ENCODE results near the gene DST. TPM values are rescaled to one million over a fixed set of nuclear protein-coding genes. Genes with fewer than 3 reads are reported as not detected.

DST gene
- total RNA-seq, 1 experiment from 2014 or later: 132 TPM

- POLR2A ChIA-PET: no interaction called here
- Mint-ChIP-seq H3K27ac (no peak overlapping the region), H3K36me3 (peaks cover 39% of the 10 kb centered on the region)
Measured at GRCh38 chr6:56488281-56488680, 154.4 kb downstream of the DST start.

DNA sequence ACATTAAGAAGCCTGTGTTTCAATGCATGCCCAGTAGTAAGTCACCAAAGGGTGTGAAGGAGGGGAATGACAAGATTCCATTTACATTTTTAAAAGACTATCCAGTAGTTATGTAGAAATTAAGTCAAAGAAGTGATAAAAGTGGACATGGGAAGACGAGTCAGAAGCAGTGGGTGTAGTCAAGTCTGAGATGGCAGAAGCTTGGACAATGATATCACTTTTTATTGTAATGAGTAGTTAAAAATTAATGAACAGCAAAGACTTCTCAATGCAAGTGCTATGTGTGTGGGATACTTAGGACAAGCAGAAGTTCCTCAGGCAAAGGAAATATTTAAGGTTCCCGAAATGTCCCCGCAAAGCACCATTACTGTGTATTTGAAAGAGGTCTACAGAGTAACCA lies 156.0 kb downstream of the DST start:
- ChIA-PET CTCF (no interaction called here), POLR2A (no interaction called here)
- DNase-seq (ENCODE audit: low spot score) (no peak), ATAC-seq (no peak)
- Mint-ChIP-seq H3K4me3 (no peak overlapping the region), H3K27ac (0 out of 2 replicates have a peak overlapping the region, but pooled peaks have one; percentile 3), H3K27me3 (ENCODE audit: low read depth) (no peaks in the 10 kb centered on the region), H3K36me3 (peaks cover 37% of the 10 kb centered on the region), H3K9me3 (no peaks in the 10 kb centered on the region), H3K4me1 (no peaks in the 10 kb centered on the region)
- TF ChIP-seq PRDM15 (CRISPR knock-in tag; IDR thresholded peaks at IDR 0.05) (no peak), NR2C2 (CRISPR knock-in tag; IDR thresholded peaks at IDR 0.05) (no peak), JUN (CRISPR knock-in tag; IDR thresholded peaks at IDR 0.05) (no peak), FOXK1 (CRISPR knock-in tag; IDR thresholded peaks at IDR 0.05) (no peak), FOXP1 (CRISPR knock-in tag; IDR thresholded peaks at IDR 0.05; ENCODE audit: borderline replicate concordance) (no peak), ATF3 (CRISPR knock-in tag; conservative IDR thresholded peaks at IDR 0.05) (no peak)
- TF ChIP-seq, protein P1, sequence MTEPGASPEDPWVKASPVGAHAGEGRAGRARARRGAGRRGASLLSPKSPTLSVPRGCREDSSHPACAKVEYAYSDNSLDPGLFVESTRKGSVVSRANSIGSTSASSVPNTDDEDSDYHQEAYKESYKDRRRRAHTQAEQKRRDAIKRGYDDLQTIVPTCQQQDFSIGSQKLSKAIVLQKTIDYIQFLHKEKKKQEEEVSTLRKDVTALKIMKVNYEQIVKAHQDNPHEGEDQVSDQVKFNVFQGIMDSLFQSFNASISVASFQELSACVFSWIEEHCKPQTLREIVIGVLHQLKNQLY (CRISPR knock-in tag; IDR thresholded peaks at IDR 0.05): no peak

More at GRCh38 chr6:56488281-56488680, 154.4 kb downstream of the DST start:
- CTCF ChIA-PET: interaction anchor here (1.2 kb wide), 1 partner anchor 105 kb away, joined by 5 read pairs; no protein-coding TSS in a partner anchor
- DNase-seq (ENCODE audit: low spot score): no peak
- TF ChIP-seq, protein P2, sequence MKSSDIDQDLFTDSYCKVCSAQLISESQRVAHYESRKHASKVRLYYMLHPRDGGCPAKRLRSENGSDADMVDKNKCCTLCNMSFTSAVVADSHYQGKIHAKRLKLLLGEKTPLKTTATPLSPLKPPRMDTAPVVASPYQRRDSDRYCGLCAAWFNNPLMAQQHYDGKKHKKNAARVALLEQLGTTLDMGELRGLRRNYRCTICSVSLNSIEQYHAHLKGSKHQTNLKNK (CRISPR knock-in tag; IDR thresholded peaks at IDR 0.05): no peak
- Mint-ChIP-seq H3K4me1 (no peaks in the 10 kb centered on the region), H3K4me3 (no peak overlapping the region), H3K9me3 (no peaks in the 10 kb centered on the region), H3K27me3 (ENCODE audit: low read depth) (no peaks in the 10 kb centered on the region)
- ATAC-seq: no peak

DNA sequence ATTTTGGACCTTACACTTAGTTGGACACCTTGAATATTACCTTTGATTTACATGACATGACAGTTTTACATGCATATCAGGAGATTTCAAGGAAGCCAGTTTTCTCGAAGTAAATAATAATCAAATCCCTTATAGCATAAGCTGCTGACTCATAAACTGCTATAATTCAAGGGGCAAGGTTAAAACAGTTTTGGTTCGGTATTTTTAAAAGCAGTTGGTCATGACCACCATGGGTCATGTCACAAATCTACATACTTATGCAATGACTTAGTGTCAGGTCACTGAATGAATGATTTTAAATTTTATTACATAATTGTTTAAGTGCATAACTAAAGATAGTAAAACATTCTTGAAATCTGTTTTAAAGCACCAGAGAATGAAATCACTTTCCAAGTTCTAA lies 158.0 kb downstream of the DST start:
- DNase-seq (ENCODE audit: low spot score) (no peak), ATAC-seq (no peak)
- peaks cover 6% of the 10 kb centered on the region; the same call in 1 of the 2 replicates for H3K9me3 Mint-ChIP-seq
- H3K4me3 Mint-ChIP-seq: no peak overlapping the region
- peaks cover 49% of the 10 kb centered on the region for H3K36me3 Mint-ChIP-seq
- POLR2A ChIA-PET: no interaction called here
- H3K4me1 Mint-ChIP-seq: no peaks in the 10 kb centered on the region
- no peaks in the 10 kb centered on the region for H3K27me3 Mint-ChIP-seq (ENCODE audit: low read depth)
- no peak overlapping the region for H3K27ac Mint-ChIP-seq
- CTCF ChIA-PET: no interaction called here
- TF ChIP-seq NR1H2 (CRISPR knock-in tag; IDR thresholded peaks at IDR 0.05): no peak
- TF ChIP-seq RELA (CRISPR knock-in tag; IDR thresholded peaks at IDR 0.05; ENCODE audit: borderline replicate concordance): no peak
- TF ChIP-seq NFATC4 (CRISPR knock-in tag; IDR thresholded peaks at IDR 0.05): no peak
- TF ChIP-seq NR3C1 (CRISPR knock-in tag; conservative IDR thresholded peaks at IDR 0.05; ENCODE audit: low read depth): no peak
- TF ChIP-seq, protein P3, sequence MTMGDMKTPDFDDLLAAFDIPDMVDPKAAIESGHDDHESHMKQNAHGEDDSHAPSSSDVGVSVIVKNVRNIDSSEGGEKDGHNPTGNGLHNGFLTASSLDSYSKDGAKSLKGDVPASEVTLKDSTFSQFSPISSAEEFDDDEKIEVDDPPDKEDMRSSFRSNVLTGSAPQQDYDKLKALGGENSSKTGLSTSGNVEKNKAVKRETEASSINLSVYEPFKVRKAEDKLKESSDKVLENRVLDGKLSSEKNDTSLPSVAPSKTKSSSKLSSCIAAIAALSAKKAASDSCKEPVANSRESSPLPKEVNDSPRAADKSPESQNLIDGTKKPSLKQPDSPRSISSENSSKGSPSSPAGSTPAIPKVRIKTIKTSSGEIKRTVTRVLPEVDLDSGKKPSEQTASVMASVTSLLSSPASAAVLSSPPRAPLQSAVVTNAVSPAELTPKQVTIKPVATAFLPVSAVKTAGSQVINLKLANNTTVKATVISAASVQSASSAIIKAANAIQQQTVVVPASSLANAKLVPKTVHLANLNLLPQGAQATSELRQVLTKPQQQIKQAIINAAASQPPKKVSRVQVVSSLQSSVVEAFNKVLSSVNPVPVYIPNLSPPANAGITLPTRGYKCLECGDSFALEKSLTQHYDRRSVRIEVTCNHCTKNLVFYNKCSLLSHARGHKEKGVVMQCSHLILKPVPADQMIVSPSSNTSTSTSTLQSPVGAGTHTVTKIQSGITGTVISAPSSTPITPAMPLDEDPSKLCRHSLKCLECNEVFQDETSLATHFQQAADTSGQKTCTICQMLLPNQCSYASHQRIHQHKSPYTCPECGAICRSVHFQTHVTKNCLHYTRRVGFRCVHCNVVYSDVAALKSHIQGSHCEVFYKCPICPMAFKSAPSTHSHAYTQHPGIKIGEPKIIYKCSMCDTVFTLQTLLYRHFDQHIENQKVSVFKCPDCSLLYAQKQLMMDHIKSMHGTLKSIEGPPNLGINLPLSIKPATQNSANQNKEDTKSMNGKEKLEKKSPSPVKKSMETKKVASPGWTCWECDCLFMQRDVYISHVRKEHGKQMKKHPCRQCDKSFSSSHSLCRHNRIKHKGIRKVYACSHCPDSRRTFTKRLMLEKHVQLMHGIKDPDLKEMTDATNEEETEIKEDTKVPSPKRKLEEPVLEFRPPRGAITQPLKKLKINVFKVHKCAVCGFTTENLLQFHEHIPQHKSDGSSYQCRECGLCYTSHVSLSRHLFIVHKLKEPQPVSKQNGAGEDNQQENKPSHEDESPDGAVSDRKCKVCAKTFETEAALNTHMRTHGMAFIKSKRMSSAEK (CRISPR knock-in tag; IDR thresholded peaks at IDR 0.05; ENCODE audit: borderline replicate concordance): no peak
- no peak for TF ChIP-seq MXD4 (CRISPR knock-in tag; IDR thresholded peaks at IDR 0.05; ENCODE audit: borderline replicate concordance)
- TF ChIP-seq, protein P4, sequence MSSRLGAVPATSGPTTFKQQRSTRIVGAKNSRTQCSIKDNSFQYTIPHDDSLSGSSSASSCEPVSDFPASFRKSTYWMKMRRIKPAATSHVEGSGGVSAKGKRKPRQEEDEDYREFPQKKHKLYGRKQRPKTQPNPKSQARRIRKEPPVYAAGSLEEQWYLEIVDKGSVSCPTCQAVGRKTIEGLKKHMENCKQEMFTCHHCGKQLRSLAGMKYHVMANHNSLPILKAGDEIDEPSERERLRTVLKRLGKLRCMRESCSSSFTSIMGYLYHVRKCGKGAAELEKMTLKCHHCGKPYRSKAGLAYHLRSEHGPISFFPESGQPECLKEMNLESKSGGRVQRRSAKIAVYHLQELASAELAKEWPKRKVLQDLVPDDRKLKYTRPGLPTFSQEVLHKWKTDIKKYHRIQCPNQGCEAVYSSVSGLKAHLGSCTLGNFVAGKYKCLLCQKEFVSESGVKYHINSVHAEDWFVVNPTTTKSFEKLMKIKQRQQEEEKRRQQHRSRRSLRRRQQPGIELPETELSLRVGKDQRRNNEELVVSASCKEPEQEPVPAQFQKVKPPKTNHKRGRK (CRISPR knock-in tag; IDR thresholded peaks at IDR 0.05; ENCODE audit: borderline replicate concordance): no peak
- no peak for TF ChIP-seq CREM (CRISPR knock-in tag; IDR thresholded peaks at IDR 0.05)
- TF ChIP-seq SMAD3 (CRISPR knock-in tag; IDR thresholded peaks at IDR 0.05; ENCODE audit: borderline replicate concordance): no peak
- no peak for TF ChIP-seq JUN (CRISPR knock-in tag; IDR thresholded peaks at IDR 0.05)
- no peak for TF ChIP-seq SP1 (CRISPR knock-in tag; conservative IDR thresholded peaks at IDR 0.05)
- TF ChIP-seq, protein P5, sequence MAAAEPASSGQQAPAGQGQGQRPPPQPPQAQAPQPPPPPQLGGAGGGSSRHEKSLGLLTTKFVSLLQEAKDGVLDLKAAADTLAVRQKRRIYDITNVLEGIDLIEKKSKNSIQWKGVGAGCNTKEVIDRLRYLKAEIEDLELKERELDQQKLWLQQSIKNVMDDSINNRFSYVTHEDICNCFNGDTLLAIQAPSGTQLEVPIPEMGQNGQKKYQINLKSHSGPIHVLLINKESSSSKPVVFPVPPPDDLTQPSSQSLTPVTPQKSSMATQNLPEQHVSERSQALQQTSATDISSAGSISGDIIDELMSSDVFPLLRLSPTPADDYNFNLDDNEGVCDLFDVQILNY (CRISPR knock-in tag; IDR thresholded peaks at IDR 0.05): no peak

Data from WTC11 (cell line).